Thyroid gland (tissue), 4 donors: ENCODE data around the gene GYS1.

Experiments
- POLR2A ChIP-seq, 2 donors: fragments of 450-650 bp; IDR thresholded peaks; one replicate each; pipeline ENCODE4 v1.6.1; 2017; ENCODE audit warnings: antibody characterized with exemption in 2 of 2, mild to moderate bottlenecking in 2 of 2, moderate library complexity in 1 of 2
- TF ChIP-seq, protein P1 (sequence below), 6 experiments: fragments of 200-600 bp in 3 of 6; fragments of 450-650 bp in 3 of 6; sonication (generic) in 3 of 6; IDR thresholded peaks; one replicate each; pipeline ENCODE4 v1.5.1; 2016 to 2019; ENCODE audit warnings: antibody characterized with exemption in 6 of 6, mild to moderate bottlenecking in 2 of 6, inconsistent platforms in 1 of 6, moderate library complexity in 1 of 6

DNA sequence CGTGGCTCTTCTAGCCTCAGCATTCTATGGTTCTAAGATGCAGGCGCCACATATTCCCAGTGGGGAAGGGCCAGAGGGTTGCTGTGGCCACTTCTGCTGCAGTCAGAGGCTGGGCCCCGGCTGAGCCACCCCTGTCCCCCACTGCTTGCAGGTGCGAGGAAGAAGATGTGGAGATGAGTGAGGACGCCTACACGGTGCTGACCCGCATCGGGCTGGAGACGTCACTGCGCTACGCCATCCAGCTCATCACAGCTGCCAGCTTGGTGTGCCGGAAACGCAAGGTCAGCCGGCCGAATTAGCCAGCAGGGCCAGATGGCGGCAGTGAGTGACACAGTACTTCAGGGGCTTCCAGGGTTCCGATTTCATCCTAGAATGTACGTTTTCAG, 21.8 kb upstream of the GYS1 start:
- TF ChIP-seq, protein P1, sequence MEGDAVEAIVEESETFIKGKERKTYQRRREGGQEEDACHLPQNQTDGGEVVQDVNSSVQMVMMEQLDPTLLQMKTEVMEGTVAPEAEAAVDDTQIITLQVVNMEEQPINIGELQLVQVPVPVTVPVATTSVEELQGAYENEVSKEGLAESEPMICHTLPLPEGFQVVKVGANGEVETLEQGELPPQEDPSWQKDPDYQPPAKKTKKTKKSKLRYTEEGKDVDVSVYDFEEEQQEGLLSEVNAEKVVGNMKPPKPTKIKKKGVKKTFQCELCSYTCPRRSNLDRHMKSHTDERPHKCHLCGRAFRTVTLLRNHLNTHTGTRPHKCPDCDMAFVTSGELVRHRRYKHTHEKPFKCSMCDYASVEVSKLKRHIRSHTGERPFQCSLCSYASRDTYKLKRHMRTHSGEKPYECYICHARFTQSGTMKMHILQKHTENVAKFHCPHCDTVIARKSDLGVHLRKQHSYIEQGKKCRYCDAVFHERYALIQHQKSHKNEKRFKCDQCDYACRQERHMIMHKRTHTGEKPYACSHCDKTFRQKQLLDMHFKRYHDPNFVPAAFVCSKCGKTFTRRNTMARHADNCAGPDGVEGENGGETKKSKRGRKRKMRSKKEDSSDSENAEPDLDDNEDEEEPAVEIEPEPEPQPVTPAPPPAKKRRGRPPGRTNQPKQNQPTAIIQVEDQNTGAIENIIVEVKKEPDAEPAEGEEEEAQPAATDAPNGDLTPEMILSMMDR (IDR thresholded peaks at IDR 0.05): no peak
- TF ChIP-seq POLR2A (IDR thresholded peaks at IDR 0.05): no peak
